HepG2 (cell line): ENCODE results near the gene TRAP1. TPM values are rescaled to one million over a fixed set of nuclear protein-coding genes. Genes with fewer than 3 reads are reported as not detected.

Experiments used
- GZF1 ChIP-seq: sonication (generic); formaldehyde crosslinking; IDR thresholded peaks from 2 replicates; pipeline ENCODE4 v1.5.1; 2020; ENCODE audit warnings: mild to moderate bottlenecking, missing genetic modification reagents
- HNRNPL ChIP-seq: fragments of 200-400 bp; formaldehyde crosslinking; IDR thresholded peaks from 2 replicates; pipeline ENCODE4 v1.6.1; 2017; ENCODE audit warnings: mild to moderate bottlenecking, low read depth, low read length
- NFATC3 ChIP-seq: sonication (generic); formaldehyde crosslinking; IDR thresholded peaks from 2 replicates; pipeline ENCODE4 v1.5.1; 2020; ENCODE audit warnings: mild to moderate bottlenecking, missing genetic modification reagents
- NPAS2 ChIP-seq: sonication (generic); formaldehyde crosslinking; IDR thresholded peaks from 2 replicates; pipeline ENCODE4 v1.8.0; 2022; ENCODE audit warnings: mild to moderate bottlenecking, missing genetic modification reagents, borderline replicate concordance
- NR1H2 ChIP-seq: sonication (generic); formaldehyde crosslinking; IDR thresholded peaks from 2 replicates; pipeline ENCODE4 v1.8.1; 2022; ENCODE audit warnings: low read depth, missing genetic modification reagents, borderline replicate concordance
- PAWR ChIP-seq: sonication (generic); formaldehyde crosslinking; IDR thresholded peaks from 2 replicates; pipeline ENCODE4 v1.4.0; 2020; ENCODE audit warnings: missing genetic modification reagents, mild to moderate bottlenecking, borderline replicate concordance
- SIN3A ChIP-seq: IDR thresholded peaks from 2 replicates; pipeline ENCODE4 v1.6.1; 2011; ENCODE audit warnings: low read depth, mild to moderate bottlenecking, control low read depth, low read length, borderline replicate concordance
- SIX1 ChIP-seq: sonication (generic); formaldehyde crosslinking; IDR thresholded peaks from 2 replicates; pipeline ENCODE4 v1.4.0; 2020; ENCODE audit warnings: missing genetic modification reagents, borderline replicate concordance
- SMARCC2 ChIP-seq: fragments of 450-650 bp; IDR thresholded peaks from 2 replicates; pipeline ENCODE4 v1.6.1; 2017; ENCODE audit warnings: antibody characterized with exemption, mild to moderate bottlenecking
- STAT5B ChIP-seq: sonication (generic); formaldehyde crosslinking; IDR thresholded peaks from 2 replicates; pipeline ENCODE4 v1.4.0; 2020; ENCODE audit warnings: missing genetic modification reagents
- TCF7 ChIP-seq: sonication (generic); IDR thresholded peaks from 2 replicates; pipeline ENCODE4 v1.6.1; 2016; ENCODE audit warnings: antibody characterized with exemption, low read depth
- U2AF1 ChIP-seq: fragments of 200-400 bp; formaldehyde crosslinking; optimal IDR thresholded peaks from 2 replicates; pipeline ENCODE3; 2017; ENCODE audit warnings: mild to moderate bottlenecking, low read depth, low read length
- XBP1 ChIP-seq: sonication (generic); formaldehyde crosslinking; IDR thresholded peaks from 2 replicates; pipeline ENCODE4 v1.5.0; 2020; ENCODE audit warnings: missing genetic modification reagents
- ZBTB49 ChIP-seq: sonication (generic); formaldehyde crosslinking; IDR thresholded peaks from 2 replicates; pipeline ENCODE4 v1.4.0; 2020; ENCODE audit warnings: missing genetic modification reagents, borderline replicate concordance
- ZFY ChIP-seq: sonication (generic); formaldehyde crosslinking; IDR thresholded peaks from 2 replicates; pipeline ENCODE4 v1.4.0; 2020; ENCODE audit warnings: missing genetic modification reagents
- ZMAT3 ChIP-seq: sonication (generic); formaldehyde crosslinking; conservative IDR thresholded peaks from 2 replicates; pipeline ENCODE4 v1.7.0; 2021; ENCODE audit warnings: missing genetic modification reagents
- ZNF564 ChIP-seq: sonication (generic); formaldehyde crosslinking; IDR thresholded peaks from 2 replicates; pipeline ENCODE4 v1.8.1; 2023; ENCODE audit warnings: mild to moderate bottlenecking, missing genetic modification reagents
- polyA plus RNA-seq, 8 experiments: library from polyadenylated mRNA; depleted of rRNA in 3 of 8; stranded (reverse) in 7 of 8; unstranded in 1 of 8; fragments of >200 nt; fragmentation: Illumina TruSeq in 4 of 8; extraction: Trizol in 4 of 8; gene quantifications; 2 replicates each; pipeline versions ENCODE4 v1.2.1 to v1.2.3, GENCODE V29; 2011 to 2016; ENCODE audit warnings: low read depth in 4 of 8, missing spikeins in 1 of 8, mixed read lengths in 1 of 8; ENCODE audit not compliant: insufficient read depth in 1 of 8
- total RNA-seq, 5 experiments: library from RNA; depleted of rRNA; stranded (reverse); fragments of >200 nt; fragmentation: Illumina TruSeq; extraction: Trizol; gene quantifications; 2 replicates each; pipeline ENCODE4 v1.2.3, GENCODE V29; 2016; ENCODE audit warnings: low read depth in 1 of 5
- TF ChIP-seq, protein P1 (sequence below), 2 experiments: sonication (generic) in 1 of 2; formaldehyde crosslinking in 1 of 2; IDR thresholded peaks; 2 replicates each; pipeline versions ENCODE4 v1.4.0 to v1.6.1; 2016 to 2020; ENCODE audit warnings: borderline replicate concordance in 1 of 2, low read depth in 1 of 2, mild to moderate bottlenecking in 1 of 2, missing genetic modification reagents in 1 of 2
- TF ChIP-seq, protein P2 (sequence below): sonication (generic); formaldehyde crosslinking; IDR thresholded peaks from 2 replicates; pipeline ENCODE4 v1.4.0; 2020; ENCODE audit warnings: mild to moderate bottlenecking, missing genetic modification reagents
- TF ChIP-seq, protein P3 (sequence below): sonication (generic); formaldehyde crosslinking; IDR thresholded peaks from 2 replicates; pipeline ENCODE4 v1.9.0; 2022; ENCODE audit warnings: missing genetic modification reagents, mild to moderate bottlenecking, borderline replicate concordance

TRAP1 gene
- total and polyA plus RNA-seq, 2 of the 13 experiments (the other 11 are each of a cell fraction or from before 2014, with no cell fraction given), result 127 to 240 TPM

DNA sequence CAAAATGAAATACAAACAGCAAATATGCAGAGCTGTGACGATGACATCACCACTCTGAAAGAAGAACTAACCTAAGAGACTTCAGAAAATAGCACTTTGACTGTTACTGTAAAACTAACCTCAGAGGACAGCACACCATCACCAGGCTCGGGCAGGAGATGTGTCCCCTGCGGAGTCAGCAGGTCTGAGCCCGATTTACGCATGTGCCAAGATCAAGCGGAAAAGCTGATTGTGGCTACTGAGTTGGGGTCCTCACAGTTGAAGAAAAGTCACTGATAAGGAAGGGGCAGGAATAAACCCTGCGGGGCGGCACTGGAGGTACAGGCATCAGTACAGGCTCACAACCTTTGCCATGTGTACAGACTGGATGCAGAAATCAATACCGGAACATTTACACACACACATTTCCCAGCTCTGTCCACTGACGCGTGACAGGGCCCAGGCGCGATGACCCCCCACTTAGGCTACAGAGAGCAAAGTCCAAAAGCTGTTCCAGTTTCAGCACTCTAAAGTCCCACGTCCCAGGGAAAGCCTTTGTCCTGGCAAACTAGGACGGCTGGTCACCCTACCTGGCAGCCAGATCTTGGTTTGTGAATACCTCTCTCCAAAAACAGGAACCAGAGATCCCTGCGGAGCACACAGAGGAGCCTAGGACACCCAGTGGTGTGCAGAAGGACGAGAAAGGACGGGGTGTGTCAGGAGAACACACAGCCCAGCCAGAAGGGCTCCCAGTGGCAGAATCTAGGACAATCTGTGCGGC, 21.5 kb downstream of the TRAP1 start (continued):
- TF ChIP-seq, protein P1, sequence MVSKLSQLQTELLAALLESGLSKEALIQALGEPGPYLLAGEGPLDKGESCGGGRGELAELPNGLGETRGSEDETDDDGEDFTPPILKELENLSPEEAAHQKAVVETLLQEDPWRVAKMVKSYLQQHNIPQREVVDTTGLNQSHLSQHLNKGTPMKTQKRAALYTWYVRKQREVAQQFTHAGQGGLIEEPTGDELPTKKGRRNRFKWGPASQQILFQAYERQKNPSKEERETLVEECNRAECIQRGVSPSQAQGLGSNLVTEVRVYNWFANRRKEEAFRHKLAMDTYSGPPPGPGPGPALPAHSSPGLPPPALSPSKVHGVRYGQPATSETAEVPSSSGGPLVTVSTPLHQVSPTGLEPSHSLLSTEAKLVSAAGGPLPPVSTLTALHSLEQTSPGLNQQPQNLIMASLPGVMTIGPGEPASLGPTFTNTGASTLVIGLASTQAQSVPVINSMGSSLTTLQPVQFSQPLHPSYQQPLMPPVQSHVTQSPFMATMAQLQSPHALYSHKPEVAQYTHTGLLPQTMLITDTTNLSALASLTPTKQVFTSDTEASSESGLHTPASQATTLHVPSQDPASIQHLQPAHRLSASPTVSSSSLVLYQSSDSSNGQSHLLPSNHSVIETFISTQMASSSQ (IDR thresholded peaks at IDR 0.05; ENCODE audit: low read depth), result 0 out of 2 replicates have a peak, but pooled peaks have one; percentile 21
- TF ChIP-seq, protein P1 (CRISPR knock-in tag; IDR thresholded peaks at IDR 0.05; ENCODE audit: borderline replicate concordance), result peak; percentile 80; the same call in 1 of the 2 replicates
- TF ChIP-seq ZNF564 (CRISPR knock-in tag) (peak; percentile 76; the same call in 1 of the 2 replicates), ZMAT3 (peak; percentile 77), SIX1 (peak; percentile 53), NFATC3 (CRISPR knock-in tag) (no peak), GZF1 (CRISPR knock-in tag) (no peak; the same call in 1 of the 2 replicates), SIN3A (peak; percentile 66; the same call in 1 of the 2 replicates), SMARCC2 (no peak), U2AF1 (no peak), NPAS2 (CRISPR knock-in tag) (0 out of 2 replicates have a peak, but pooled peaks have one; percentile 55), XBP1 (no peak), ZBTB49 (CRISPR knock-in tag) (no peak), TCF7 (peak; percentile 49), NR1H2 (no peak), ZFY (CRISPR knock-in tag) (peak; percentile 73), PAWR (CRISPR knock-in tag) (no peak), STAT5B (CRISPR knock-in tag) (no peak), HNRNPL (no peak)
- TF ChIP-seq, protein P2, sequence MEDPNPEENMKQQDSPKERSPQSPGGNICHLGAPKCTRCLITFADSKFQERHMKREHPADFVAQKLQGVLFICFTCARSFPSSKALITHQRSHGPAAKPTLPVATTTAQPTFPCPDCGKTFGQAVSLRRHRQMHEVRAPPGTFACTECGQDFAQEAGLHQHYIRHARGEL (CRISPR knock-in tag), result no peak
- TF ChIP-seq, protein P3, sequence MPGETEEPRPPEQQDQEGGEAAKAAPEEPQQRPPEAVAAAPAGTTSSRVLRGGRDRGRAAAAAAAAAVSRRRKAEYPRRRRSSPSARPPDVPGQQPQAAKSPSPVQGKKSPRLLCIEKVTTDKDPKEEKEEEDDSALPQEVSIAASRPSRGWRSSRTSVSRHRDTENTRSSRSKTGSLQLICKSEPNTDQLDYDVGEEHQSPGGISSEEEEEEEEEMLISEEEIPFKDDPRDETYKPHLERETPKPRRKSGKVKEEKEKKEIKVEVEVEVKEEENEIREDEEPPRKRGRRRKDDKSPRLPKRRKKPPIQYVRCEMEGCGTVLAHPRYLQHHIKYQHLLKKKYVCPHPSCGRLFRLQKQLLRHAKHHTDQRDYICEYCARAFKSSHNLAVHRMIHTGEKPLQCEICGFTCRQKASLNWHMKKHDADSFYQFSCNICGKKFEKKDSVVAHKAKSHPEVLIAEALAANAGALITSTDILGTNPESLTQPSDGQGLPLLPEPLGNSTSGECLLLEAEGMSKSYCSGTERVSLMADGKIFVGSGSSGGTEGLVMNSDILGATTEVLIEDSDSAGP (CRISPR knock-in tag), result peak; percentile 74; the same call in 1 of the 2 replicates
